Heart left ventricle (tissue), 16 donors: Measurements from ENCODE around the gene UBE3B. TPM values are rescaled to one million over a fixed set of nuclear protein-coding genes. Genes with fewer than 3 reads are reported as not detected.
"Not testable (repeated sequence)": the region's sequence is repeated elsewhere in the genome, so short reads cannot be mapped to it uniquely, and the experiment has no call there.

ENCODE experiments used
- ATAC-seq, 4 donors: fragments of 200-7000 bp; cut with Tn5 transposase; one replicate each; pipeline ENCODE4 v1.9.1; 2020 to 2022; ENCODE audit warnings: moderate library complexity in 4 of 4, mild to moderate bottlenecking in 3 of 4, moderate number of reproducible peaks in 1 of 4
- DNase-seq, 5 donors: peaks; one replicate each; pipeline ENCODE4 v3.0.0-alpha.2; 2020
- H3K27ac ChIP-seq, 12 donors: fragments of 200-600 bp; sonication (generic) in 4 of 12; one replicate each; pipeline versions ENCODE4 v1.5.0 to v1.8.0; 2016 to 2022; ENCODE audit warnings: mild to moderate bottlenecking in 2 of 12
- H3K27me3 ChIP-seq, 9 donors: fragments of 200-600 bp; sonication (generic) in 2 of 9; one replicate each; pipeline versions ENCODE4 v1.5.1 to v1.8.0; 2016 to 2022; ENCODE audit warnings: mild to moderate bottlenecking in 3 of 9
- H3K36me3 ChIP-seq, 9 donors: fragments of 200-600 bp; sonication (generic) in 2 of 9; one replicate each; pipeline versions ENCODE4 v1.5.0 to v1.8.0; 2018 to 2022; ENCODE audit warnings: mild to moderate bottlenecking in 2 of 9
- H3K4me1 ChIP-seq, 12 donors: fragments of 200-600 bp; sonication (generic) in 4 of 12; one replicate each; pipeline versions ENCODE4 v1.5.0 to v1.8.0; 2016 to 2022; ENCODE audit warnings: mild to moderate bottlenecking in 3 of 12
- H3K4me3 ChIP-seq, 12 donors: fragments of 200-600 bp; sonication (generic) in 4 of 12; one replicate each; pipeline versions ENCODE4 v1.5.0 to v1.8.0; 2017 to 2022; ENCODE audit warnings: mild to moderate bottlenecking in 9 of 12, moderate library complexity in 4 of 12
- H3K9me3 ChIP-seq, 12 donors: fragments of 200-600 bp; sonication (generic) in 4 of 12; one replicate each; pipeline versions ENCODE4 v1.5.0 to v1.8.0; 2016 to 2022; ENCODE audit warnings: mild to moderate bottlenecking in 1 of 12
- CTCF ChIP-seq, 12 donors: fragments of 200-600 bp; sonication (generic) in 4 of 12; IDR thresholded peaks; one replicate each; pipeline versions ENCODE4 v1.5.0 to v1.8.0; 2018 to 2022; ENCODE audit warnings: antibody characterized with exemption in 12 of 12, mild to moderate bottlenecking in 5 of 12
- POLR2A ChIP-seq, 2 donors: fragments of 450-650 bp; IDR thresholded peaks; one replicate each; pipeline ENCODE4 v1.6.1; 2017; ENCODE audit warnings: antibody characterized with exemption in 2 of 2, mild to moderate bottlenecking in 2 of 2, moderate library complexity in 2 of 2
- WGBS, 4 donors: extraction: QIAGEN DNeasy Blood & Tissue Kit in 2 of 4; methylation state at CpG; one replicate each; pipeline versions ENCODE4 v1.1.5 to v1.1.7; 2013 to 2018; 5-methylcytosine and 5-hydroxymethylcytosine counted together
- intact Hi-C, 10 donors: fragments of 100-400 bp; cut with DNase I; formaldehyde crosslinking; loops; one replicate each; pipeline versions ENCODE4 v1.11.1 to v1.14.2; 2022
- polyA plus RNA-seq, 2 donors: library from polyadenylated mRNA; stranded (reverse); fragments of 200-250 nt; gene quantifications; one replicate each; pipeline ENCODE4 v1.2.3, GENCODE V29; 2013
- total RNA-seq, 9 donors: library from RNA; depleted of rRNA in 2 of 9; stranded (reverse); fragments of >200 nt in 2 of 9; fragmentation: NEBNext Ultra II Directional in 3 of 9; extraction: Animal tissue kit (Norgen Biotek cat#: 25700) in 3 of 9; gene quantifications; one replicate each; pipeline versions ENCODE4 v1.1.0 to v1.2.4, GENCODE V29; 2016 to 2023
- donor health status: ischemic (EF 13 %, LVEDD 7.1; RV severe dilation, severe dysfunction).
- donor health status: healthy with polysubstance abuse.
- donor health status: DM: no; HTN: yes; CAD: no.
- donor health status: DM: no; HTN: no; CAD: no.
- donor health status: ischemic (EF 25% LVEDD 6.9; RV normal size, moderate dysfunction).
- donor health status: ischemic (EF 25% LVEDD 5.7; RV mildly dilated, moderate dysfunction).
- donor health status: healthy.
- donor health status: DM: yes; HTN: yes; CAD: no.
- donor health status: ischemic (EF 35%, LVEDD 5.7; RV mildly dilated, moderate dysfunction).
- donor health status: nonischemic (EF 11% LVEDD 7.7; RV severe dilation, severe dysfunction).
- donor health status: DM: yes; HTN: yes; CAD: no.
- donor health status: PGD.
- donor health status: ischemic (EF 29% LVEDD 5.4; RV normal size, mild dysfunction).
- donor health status: nonischemic (EF 23%, LVEDD 6.1; RV moderate dilation, normal function).

Gene UBE3B
- total and polyA plus RNA-seq, 11 donors, result 19.1 to 82.7 (median 50.6) TPM

GRCh38 chr12:109435428-109436187, 41.8 kb upstream of the UBE3B start:
- no peaks in the 10 kb centered on the region for H3K27me3 ChIP-seq
- H3K4me1 ChIP-seq, result peaks cover 0 to 16% (median 10%) of the 10 kb centered on the region in 12 donors
- no peaks in the 10 kb centered on the region for H3K36me3 ChIP-seq
- intact Hi-C loops, result loop anchor here in 2 of 10 donors (10.0 kb wide), 1 partner anchor 159 kb away; no protein-coding TSS in a partner anchor
- ATAC-seq (no peak), DNase-seq (no peak)
- 81 to 87% (median 82%) methylated on average over 16 to 17 of the region's 17 CpGs for WGBS, 4 donors
- TF ChIP-seq POLR2A (IDR thresholded peaks at IDR 0.05) (no peak), CTCF (IDR thresholded peaks at IDR 0.05) (no peak)
- H3K4me3 ChIP-seq, result no peak overlapping the region
- no peaks in the 10 kb centered on the region for H3K9me3 ChIP-seq
- H3K27ac ChIP-seq, result no peak overlapping the region

- ATAC-seq (no peak), DNase-seq (no peak)
- intact Hi-C loops, result loop anchor here in 2 of 10 donors (10.0 kb wide), 1 partner anchor 159 kb away; no protein-coding TSS in a partner anchor
- no peaks in the 10 kb centered on the region for H3K27me3 ChIP-seq
- H3K4me3 ChIP-seq, result no peak overlapping the region
- peaks cover 0 to 17% (median 10%) of the 10 kb centered on the region in 12 donors for H3K4me1 ChIP-seq
- H3K9me3 ChIP-seq, result no peaks in the 10 kb centered on the region
- TF ChIP-seq POLR2A (IDR thresholded peaks at IDR 0.05), result no peak
- no peak for TF ChIP-seq CTCF (IDR thresholded peaks at IDR 0.05)
- H3K27ac ChIP-seq, result no peak overlapping the region
- H3K36me3 ChIP-seq, result no peaks in the 10 kb centered on the region
- WGBS, 4 donors, result 64 to 69% (median 65%) methylated on average over 7 of the region's 7 CpGs
These were observed 41.3 kb upstream of the UBE3B start for GRCh38 chr12:109436188-109436560.

GRCh38 chr12:109439181-109439580, 38.3 kb upstream of the UBE3B start:
- WGBS, 4 donors, result 90 to 93% (median 92%) methylated on average over 6 of the region's 6 CpGs
- no peak for ATAC-seq
- no peak for TF ChIP-seq CTCF (IDR thresholded peaks at IDR 0.05)
- DNase-seq, result no peak
- Histone ChIP-seq H3K4me3 (no peak overlapping the region), H3K36me3 (peaks cover 0 to 15% (median 0%) of the 10 kb centered on the region in 9 donors), H3K27ac (no peak overlapping the region), H3K4me1 (peaks cover 0 to 16% (median 3%) of the 10 kb centered on the region in 12 donors), H3K27me3 (no peaks in the 10 kb centered on the region), H3K9me3 (no peaks in the 10 kb centered on the region)
- intact Hi-C loops, result loop anchor here in 2 of 10 donors (10.0 kb wide), 1 partner anchor 156 kb away; no protein-coding TSS in a partner anchor

GRCh38 chr12:109439951-109440350, 37.5 kb upstream of the UBE3B start:
- H3K27me3 ChIP-seq, H3K9me3 ChIP-seq, H3K27ac ChIP-seq, ATAC-seq, H3K4me3 ChIP-seq, DNase-seq: not testable (repeated sequence)
- peaks cover 0 to 23% (median 4%) of the 10 kb centered on the region in 9 donors for H3K36me3 ChIP-seq
- peaks cover 0 to 24% (median 7%) of the 10 kb centered on the region in 12 donors for H3K4me1 ChIP-seq
- WGBS, 4 donors, result 94 to 97% (median 94%) methylated on average over 13 of the region's 13 CpGs
- intact Hi-C loops, result loop anchor here in 2 of 10 donors (10.0 kb wide), 1 partner anchor 155 kb away; no protein-coding TSS in a partner anchor
